SK-N-DZ (cell line): ENCODE data around the gene MUC12.
"Not testable (repeated sequence)": the region's sequence is repeated elsewhere in the genome, so short reads cannot be mapped to it uniquely, and the experiment has no call there.

Experiments used
- DNase-seq: peaks from one replicate; pipeline ENCODE4 v3.0.0-alpha.2; 2015; ENCODE audit warnings: low spot score

MUC12 gene

DNA sequence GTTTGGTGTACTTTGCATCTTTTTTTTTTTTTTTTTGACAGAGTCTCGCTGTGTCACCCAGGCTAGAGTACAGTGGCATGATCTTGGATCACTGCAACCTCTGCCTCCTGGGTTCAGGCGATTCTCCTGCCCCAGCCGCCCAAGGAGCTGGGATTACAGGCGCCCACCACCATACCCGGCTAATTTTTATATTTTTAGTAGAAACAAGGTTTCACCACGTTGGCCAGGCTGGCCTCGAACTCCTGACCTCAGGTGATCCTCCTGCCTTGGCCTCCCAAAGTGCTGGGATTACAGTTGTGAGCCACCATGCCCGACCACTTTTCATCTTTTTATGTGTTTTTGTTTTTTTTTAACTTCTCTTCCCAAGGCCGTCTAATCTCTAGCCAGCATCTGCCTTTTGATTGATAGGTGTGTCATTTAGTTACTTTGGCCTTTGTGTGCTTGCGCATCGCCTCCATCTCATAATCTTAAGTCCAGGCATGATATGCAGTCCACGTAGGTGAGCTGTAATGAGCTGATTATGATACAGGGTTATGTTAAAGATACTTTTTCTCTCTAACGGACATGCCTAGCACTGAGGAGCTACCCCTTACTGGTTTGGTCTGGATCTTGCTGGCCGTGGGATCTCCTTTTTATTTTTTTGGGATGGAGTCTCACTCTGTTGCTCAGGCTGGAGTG, 15.0 kb downstream of the MUC12 start:
- DNase-seq = not testable (repeated sequence)

DNA sequence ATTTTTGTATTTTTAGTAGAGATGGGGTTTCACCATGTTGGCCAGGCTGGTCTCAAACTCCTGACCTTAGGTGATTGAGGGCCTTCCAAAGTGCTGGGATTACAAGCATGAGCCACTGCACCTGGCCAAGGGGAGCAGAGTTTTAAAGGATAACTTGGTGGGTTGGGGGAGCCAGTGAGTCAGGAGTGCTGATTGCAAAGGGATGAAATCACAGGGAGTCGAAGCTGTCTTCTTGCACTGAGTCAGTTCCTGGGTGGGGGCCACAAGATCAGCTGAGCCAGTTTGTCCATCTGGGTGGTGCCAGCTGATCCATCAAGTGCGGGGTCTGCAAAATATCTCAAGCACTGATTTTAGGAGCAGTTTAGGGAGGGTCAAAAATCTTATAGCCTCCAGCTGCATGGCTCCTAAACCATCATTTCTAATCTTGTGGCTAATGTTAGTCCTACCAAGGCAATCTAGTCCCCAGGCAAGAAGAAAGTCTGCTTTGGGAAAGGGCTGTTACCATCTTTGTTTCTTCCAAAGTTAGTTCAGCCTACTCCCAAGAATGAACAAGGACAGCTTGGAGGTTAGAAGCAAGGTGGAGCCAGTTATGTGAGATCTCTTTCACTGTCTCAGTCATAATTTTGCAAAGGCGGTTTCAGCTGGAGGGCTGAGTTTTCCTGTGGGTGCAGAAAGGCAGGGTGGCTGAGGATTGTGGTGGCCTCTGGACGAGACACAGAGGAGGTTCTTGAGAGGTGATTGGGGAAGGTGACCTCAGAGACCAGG, 15.8 kb downstream of the MUC12 start:
- not testable (repeated sequence) for DNase-seq

DNA sequence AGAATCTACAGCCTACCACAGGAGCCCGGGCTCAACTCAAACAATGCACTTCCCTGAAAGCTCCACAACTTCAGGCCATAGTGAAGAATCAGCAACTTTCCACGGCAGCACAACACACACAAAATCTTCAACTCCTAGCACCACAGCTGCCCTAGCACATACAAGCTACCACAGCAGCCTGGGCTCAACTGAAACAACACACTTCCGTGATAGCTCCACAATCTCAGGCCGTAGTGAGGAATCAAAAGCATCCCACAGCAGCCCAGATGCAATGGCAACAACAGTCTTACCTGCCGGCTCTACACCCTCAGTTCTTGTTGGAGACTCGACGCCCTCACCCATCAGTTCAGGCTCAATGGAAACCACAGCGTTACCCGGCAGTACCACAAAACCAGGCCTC, 22.3 kb downstream of the MUC12 start:
- no peak for DNase-seq

DNA sequence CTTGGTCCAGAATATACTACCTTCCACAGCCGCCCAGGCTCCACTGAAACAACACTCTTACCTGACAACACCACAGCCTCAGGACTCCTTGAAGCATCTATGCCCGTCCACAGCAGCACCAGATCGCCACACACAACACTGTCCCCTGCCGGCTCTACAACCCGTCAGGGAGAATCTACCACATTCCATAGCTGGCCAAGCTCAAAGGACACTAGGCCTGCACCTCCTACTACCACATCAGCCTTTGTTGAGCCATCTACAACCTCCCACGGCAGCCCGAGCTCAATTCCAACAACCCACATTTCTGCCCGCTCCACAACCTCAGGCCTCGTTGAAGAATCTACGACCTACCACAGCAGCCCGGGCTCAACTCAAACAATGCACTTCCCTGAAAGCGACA, 22.9 kb downstream of the MUC12 start:
- not testable (repeated sequence) for DNase-seq

DNA sequence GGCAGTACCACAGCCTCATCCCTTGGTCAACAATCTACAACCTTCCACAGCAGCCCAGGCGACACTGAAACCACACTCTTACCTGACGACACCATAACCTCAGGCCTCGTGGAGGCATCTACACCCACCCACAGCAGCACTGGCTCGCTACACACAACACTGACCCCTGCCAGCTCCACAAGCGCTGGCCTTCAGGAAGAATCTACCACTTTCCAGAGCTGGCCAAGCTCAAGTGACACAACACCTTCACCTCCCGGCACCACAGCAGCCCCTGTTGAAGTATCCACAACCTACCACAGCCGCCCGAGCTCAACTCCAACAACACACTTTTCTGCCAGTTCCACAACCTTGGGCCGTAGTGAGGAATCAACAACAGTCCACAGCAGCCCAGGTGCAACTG, 25.3 kb downstream of the MUC12 start:
- not testable (repeated sequence) for DNase-seq

DNA sequence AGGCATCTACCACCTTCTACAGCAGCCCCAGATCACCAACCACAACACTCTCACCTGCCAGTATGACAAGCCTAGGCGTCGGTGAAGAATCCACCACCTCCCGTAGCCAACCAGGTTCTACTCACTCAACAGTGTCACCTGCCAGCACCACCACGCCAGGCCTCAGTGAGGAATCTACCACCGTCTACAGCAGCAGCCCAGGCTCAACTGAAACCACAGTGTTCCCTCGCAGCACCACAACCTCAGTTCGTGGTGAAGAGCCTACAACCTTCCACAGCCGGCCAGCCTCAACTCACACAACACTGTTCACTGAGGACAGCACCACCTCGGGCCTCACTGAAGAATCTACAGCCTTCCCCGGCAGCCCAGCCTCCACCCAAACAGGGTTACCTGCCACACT, 29.2 kb downstream of the MUC12 start:
- DNase-seq = not testable (repeated sequence)

DNA sequence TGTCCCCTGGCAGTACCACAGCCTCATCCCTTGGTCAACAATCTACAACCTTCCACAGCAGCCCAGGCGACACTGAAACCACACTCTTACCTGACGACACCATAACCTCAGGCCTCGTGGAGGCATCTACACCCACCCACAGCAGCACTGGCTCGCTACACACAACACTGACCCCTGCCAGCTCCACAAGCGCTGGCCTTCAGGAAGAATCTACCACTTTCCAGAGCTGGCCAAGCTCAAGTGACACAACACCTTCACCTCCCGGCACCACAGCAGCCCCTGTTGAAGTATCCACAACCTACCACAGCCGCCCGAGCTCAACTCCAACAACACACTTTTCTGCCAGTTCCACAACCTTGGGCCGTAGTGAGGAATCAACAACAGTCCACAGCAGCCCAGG, 30.0 kb downstream of the MUC12 start:
- not testable (repeated sequence) for DNase-seq

DNA sequence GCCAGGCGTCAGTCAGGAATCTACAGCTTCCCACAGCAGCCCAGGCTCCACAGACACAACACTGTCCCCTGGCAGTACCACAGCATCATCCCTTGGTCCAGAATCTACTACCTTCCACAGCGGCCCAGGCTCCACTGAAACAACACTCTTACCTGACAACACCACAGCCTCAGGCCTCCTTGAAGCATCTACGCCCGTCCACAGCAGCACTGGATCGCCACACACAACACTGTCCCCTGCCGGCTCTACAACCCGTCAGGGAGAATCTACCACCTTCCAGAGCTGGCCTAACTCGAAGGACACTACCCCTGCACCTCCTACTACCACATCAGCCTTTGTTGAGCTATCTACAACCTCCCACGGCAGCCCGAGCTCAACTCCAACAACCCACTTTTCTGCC, 30.7 kb downstream of the MUC12 start:
- DNase-seq = not testable (repeated sequence)

DNA sequence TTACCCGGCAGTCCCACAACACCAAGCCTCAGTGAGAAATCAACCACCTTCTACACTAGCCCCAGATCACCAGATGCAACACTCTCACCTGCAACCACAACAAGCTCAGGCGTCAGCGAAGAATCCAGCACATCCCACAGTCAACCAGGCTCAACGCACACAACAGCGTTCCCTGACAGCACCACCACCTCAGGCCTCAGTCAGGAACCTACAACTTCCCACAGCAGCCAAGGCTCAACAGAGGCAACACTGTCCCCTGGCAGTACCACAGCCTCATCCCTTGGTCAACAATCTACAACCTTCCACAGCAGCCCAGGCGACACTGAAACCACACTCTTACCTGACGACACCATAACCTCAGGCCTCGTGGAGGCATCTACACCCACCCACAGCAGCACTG, 33.0 kb downstream of the MUC12 start:
- DNase-seq = not testable (repeated sequence)

DNA sequence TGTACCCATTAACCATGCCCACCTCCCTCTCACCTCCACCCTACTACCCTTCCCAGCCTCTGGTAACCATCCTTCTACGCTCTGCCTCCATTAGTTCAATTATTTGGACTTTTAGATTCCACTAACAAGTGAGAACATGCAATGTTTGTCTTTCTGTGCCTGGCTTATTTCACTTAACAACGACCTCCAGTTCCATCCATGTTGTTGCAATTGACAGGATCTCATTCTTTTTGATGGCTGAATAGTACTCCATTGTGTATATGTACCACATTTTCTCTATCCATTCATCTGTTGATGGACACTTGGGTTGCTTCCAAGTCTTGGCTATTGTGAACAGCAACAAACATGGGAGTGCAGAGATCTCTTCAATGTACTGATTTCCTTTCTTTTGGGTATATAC, 38.0 kb downstream of the MUC12 start:
- DNase-seq = not testable (repeated sequence)

DNA sequence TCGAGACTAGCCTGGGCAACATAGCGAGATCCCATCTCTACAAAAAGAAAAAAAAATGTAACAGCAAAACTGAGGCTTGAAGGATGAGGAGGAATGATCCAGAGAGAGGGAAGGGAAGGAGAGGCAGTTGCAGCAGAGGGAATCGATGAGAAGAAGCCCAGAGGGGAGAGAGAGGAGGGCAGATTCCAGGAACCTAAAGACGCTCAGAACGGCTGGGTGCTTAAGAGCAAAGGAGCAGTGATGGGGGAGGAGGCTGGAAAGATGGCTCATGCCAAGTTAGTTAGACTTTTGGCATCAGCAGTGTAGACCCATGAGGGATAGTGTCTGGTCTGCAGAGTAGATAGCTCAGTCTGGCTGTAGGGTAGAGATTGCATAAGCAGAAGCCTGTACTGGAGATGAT, 40.3 kb downstream of the MUC12 start:
- DNase-seq = no peak

DNA sequence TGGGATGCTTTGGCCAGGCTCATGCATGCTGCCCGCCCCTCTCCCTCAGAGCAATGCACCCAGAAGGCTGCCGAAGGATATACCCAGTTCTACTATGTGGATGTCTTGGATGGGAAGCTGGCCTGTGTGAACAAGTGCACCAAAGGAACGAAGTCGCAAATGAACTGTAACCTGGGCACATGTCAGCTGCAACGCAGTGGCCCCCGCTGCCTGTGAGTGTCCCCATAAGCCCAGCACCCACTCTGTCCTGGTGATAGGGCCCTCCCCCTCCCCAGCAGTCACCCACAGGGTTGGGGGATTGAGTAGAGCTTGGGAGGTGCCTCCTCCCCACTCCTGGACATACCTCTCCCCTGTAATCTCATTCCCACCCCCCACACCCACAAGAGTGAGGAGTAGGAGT, 43.6 kb downstream of the MUC12 start:
- DNase-seq = no peak

DNA sequence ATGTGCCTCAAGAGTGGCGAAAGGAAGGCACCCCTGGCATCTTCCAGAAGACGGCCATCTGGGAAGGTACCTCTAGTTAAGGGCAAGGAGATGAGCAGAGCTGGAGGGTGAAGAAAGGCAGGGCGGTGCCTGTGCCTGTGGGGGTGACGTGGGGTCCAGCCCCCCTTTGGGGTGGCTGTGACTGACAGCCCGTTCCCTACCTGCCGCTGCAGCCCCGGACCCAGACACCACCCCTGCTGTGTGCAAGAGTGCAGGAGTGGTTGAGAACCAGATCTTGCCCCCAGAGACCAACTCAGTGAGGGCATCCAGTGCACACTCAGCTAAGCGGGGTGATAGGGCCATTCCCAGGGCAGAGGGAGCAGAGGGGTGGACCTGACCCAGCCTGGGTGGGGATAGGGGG, 46.3 kb downstream of the MUC12 start:
- no peak for DNase-seq

DNA sequence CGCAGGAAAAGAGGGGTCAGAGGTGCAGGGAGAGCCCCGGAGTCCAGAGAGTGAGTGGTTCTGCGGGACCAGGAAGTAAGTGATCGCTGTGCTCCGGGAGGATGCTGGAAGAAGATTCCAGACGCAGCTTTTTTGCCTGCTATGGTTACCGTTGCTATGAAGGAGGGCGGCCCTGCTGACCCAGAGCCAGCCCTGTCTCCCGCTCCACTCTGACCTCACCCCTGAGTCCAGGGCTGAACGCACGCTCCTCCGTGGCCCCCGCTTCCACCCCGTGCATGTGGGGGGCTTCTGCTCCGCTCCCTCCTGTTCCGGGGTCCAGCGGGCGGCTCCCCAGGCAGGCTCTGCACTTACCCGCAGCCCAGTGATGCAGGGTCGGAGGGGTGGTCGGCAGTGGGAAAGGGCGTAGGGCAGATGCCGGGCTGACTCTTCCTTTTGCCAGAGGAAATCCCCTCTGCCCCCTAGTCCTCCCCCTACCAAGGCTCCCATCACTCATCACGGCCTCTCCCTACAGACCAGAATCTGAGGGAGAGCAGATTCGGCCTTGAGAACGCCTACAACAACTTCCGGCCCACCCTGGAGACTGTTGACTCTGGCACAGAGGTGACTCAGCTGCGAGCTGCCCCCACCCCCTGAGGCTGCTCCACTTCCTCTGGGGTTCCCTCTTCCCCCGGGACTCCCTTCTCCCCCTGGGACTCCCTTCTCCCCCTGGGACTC, 47.9 kb downstream of the MUC12 start:
- peak; percentile 31 for DNase-seq

DNA sequence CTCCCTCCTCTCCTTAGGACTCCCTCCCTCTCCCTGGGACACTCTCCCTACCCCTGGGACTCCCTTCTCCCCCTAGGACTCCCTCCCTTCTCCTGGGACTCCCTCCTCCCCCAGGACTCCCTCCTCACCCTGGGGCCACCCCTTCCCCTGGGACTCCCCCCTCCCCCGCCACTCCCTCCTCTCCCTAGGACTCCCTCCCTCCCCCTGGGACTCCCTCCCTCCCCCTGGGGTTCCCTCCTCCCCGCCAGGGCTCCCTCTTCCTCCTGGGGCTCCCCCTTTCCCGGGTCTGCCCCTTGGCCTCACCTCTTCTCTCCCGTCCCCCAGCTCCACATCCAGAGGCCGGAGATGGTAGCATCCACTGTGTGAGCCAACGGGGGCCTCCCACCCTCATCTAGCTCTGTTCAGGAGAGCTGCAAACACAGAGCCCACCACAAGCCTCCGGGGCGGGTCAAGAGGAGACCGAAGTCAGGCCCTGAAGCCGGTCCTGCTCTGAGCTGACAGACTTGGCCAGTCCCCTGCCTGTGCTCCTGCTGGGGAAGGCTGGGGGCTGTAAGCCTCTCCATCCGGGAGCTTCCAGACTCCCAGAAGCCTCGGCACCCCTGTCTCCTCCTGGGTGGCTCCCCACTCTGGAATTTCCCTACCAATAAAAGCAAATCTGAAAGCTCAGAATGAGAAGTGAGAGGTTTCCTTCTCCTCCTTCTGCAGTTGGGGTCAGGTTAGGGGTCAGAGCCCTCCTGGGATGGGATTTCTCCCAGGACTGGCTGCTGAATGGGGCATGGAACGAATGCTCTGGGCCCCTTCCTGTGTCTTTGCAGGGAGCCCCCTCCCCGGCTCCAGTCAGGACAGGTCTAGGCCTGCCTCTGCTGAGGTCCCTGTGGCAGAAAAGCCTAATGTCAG, 49.2 kb downstream of the MUC12 start:
- DNase-seq = no peak

DNA sequence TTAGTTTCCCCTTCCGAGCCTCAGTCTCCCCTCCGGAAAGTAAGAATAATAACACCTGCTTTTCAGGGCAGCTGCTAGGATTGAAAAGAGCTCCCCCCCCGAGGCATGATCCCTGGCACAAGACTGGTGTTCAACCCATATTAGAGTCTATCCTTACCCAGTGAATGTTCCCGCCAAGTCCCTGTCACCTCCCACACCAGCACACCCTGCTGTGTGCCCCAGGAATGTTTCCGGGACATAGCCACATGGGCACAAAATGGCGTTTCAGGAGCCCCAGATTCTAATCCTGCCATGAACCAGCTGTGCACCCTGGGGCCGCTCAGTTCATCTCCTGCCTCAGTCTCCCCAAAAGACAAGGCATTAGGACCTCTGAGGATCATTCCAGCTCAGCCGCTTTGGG, 51.1 kb downstream of the MUC12 start:
- DNase-seq = no peak

DNA sequence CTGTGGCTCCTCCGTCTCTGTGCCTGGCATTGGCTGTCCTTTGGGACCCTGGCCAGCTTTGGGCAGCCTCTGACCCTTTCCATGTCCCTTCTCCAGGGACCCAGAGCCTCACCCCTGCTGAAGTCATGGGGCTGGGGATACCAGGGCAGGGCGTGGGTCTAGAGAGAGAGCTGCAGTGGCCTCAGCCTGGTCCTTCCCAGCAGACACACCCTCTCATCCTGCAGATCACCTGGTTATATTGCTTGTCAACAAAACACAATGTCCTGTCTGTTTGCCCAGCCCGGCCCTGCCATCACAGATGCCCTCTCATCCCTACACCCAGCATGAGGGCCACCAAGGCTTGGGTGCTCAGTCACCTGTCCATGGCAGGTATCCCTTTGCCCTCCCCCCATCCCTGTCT, 52.3 kb downstream of the MUC12 start:
- DNase-seq = no peak

DNA sequence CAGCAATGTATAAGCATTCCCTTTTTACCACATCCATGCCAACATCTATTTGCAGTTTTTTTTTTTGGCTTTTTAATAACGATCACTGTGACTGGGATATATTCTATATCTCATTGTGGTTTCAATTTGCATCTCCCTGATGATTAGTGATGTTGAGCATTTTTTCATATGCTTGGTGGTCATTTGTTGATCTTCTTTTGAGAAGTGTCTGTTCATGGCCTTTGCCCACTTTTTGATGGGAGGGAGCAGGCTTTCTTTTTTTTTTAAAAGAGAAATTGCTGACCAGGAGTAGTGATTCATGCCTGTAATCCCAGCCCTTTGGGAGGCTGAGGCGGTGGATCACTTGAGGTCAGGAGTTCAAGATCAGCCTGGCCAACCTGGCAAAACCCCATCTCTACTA, 54.5 kb downstream of the MUC12 start:
- no peak for DNase-seq

DNA sequence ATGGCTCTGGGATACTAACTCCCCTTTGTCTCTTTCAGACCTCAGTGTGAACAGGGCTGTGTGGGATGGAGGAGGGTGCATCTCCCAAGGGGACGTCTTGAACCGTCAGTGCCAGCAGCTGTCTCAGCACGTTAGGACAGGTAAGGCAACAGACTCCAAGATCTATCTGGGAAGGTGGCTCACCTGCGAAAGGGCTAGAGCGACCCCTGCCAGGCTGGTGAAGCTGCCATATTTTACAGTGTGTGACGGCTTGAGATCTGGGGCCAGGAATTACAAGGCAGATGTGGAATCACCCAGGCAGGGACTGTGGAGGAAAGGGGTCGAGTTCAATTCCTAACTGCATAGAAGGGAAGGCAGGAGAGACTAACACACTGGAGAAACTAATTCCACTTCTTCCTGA, 61.7 kb downstream of the MUC12 start:
- no peak for DNase-seq

DNA sequence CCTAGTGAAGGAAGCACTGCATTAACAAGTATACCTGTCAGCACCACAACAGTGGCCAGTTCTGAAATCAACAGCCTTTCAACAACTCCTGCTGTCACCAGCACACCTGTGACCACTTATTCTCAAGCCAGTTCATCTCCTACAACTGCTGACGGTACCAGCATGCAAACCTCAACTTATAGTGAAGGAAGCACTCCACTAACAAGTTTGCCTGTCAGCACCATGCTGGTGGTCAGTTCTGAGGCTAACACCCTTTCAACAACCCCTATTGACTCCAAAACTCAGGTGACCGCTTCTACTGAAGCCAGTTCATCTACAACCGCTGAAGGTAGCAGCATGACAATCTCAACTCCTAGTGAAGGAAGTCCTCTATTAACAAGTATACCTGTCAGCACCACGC, 66.6 kb downstream of the MUC12 start:
- DNase-seq = no peak

DNA sequence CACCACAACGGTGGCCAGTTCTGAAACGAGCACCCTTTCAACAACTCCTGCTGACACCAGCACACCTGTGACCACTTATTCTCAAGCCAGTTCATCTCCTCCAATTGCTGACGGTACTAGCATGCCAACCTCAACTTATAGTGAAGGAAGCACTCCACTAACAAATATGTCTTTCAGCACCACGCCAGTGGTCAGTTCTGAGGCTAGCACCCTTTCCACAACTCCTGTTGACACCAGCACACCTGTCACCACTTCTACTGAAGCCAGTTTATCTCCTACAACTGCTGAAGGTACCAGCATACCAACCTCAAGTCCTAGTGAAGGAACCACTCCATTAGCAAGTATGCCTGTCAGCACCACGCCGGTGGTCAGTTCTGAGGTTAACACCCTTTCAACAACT, 71.9 kb downstream of the MUC12 start:
- not testable (repeated sequence) for DNase-seq

DNA sequence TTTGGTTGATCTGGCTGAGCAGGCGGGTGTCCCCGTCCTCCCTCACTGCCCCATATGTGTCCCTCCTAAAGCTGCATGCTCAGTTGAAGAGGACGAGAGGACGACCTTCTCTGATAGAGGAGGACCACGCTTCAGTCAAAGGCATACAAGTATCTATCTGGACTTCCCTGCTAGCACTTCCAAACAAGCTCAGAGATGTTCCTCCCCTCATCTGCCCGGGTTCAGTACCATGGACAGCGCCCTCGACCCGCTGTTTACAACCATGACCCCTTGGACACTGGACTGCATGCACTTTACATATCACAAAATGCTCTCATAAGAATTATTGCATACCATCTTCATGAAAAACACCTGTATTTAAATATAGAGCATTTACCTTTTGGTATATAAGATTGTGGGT, 89.0 kb downstream of the MUC12 start:
- DNase-seq = no peak
